ENCODE measurements around the gene SLC37A1.

SLC37A1 gene

GRCh38 chr21:42624095-42624790 lies 110.6 kb downstream of the SLC37A1 start:
- no peaks in the 10 kb centered on the region for H3K9me3 ChIP-seq (ENCODE audit: insufficient read depth, low read length, severe bottlenecking)
- ATAC-seq (ENCODE audit: insufficient read depth, low read depth) (no peak), DNase-seq (no peak)
- H3K79me2 ChIP-seq (ENCODE audit: insufficient read depth, low read length): no peaks in the 10 kb centered on the region
- H3K4me3 ChIP-seq (ENCODE audit: low read depth in 1 of 2, low read length in 2 of 2): no peak overlapping the region
- H2AFZ ChIP-seq (ENCODE audit: low read depth, low read length): no peak overlapping the region
- no peaks in the 10 kb centered on the region for H3K36me3 ChIP-seq (ENCODE audit: insufficient read depth, low read length)
- peaks cover 3% of the 10 kb centered on the region for H3K27me3 ChIP-seq (ENCODE audit: insufficient read depth, low read length, poor library complexity)
- no peak overlapping the region for H3K9ac ChIP-seq (ENCODE audit: low read depth, low read length)
- TF ChIP-seq EZH2 (IDR thresholded peaks at IDR 0.05; ENCODE audit: borderline replicate concordance, low read depth, low read length, severe bottlenecking) (no peak), CTCF (IDR thresholded peaks at IDR 0.05; ENCODE audit: borderline replicate concordance, extremely low read depth, low read length, poor library complexity, severe bottlenecking) (no peak)
- H3K4me1 ChIP-seq (ENCODE audit: insufficient read depth, low read length): no peaks in the 10 kb centered on the region
- H4K20me1 ChIP-seq (ENCODE audit: insufficient read depth, low read length): no peaks in the 10 kb centered on the region
- H3K27ac ChIP-seq (ENCODE audit: low read length): no peak overlapping the region
- H3K4me2 ChIP-seq (ENCODE audit: insufficient read depth, low read length): no peak overlapping the region

GRCh38 chr21:42624936-42625335 lies 111.3 kb downstream of the SLC37A1 start:
- H3K4me3 ChIP-seq (ENCODE audit: low read depth in 1 of 2, low read length in 2 of 2): no peak overlapping the region

GRCh38 chr21:42626171-42626570 lies 112.5 kb downstream of the SLC37A1 start:
- Histone ChIP-seq H3K79me2 (ENCODE audit: insufficient read depth, low read length) (no peaks in the 10 kb centered on the region), H2AFZ (ENCODE audit: low read depth, low read length) (no peak overlapping the region), H3K4me1 (ENCODE audit: insufficient read depth, low read length) (no peaks in the 10 kb centered on the region), H4K20me1 (ENCODE audit: insufficient read depth, low read length) (no peaks in the 10 kb centered on the region), H3K9me3 (ENCODE audit: insufficient read depth, low read length, severe bottlenecking) (no peaks in the 10 kb centered on the region), H3K36me3 (ENCODE audit: insufficient read depth, low read length) (no peaks in the 10 kb centered on the region), H3K27ac (ENCODE audit: low read length) (no peak overlapping the region), H3K4me2 (ENCODE audit: insufficient read depth, low read length) (no peak overlapping the region), H3K4me3 (ENCODE audit: low read depth in 1 of 2, low read length in 2 of 2) (no peak overlapping the region), H3K9ac (ENCODE audit: low read depth, low read length) (no peak overlapping the region), H3K27me3 (ENCODE audit: insufficient read depth, low read length, poor library complexity) (peaks cover 3% of the 10 kb centered on the region)
- TF ChIP-seq EZH2 (IDR thresholded peaks at IDR 0.05; ENCODE audit: borderline replicate concordance, low read depth, low read length, severe bottlenecking) (no peak), CTCF (IDR thresholded peaks at IDR 0.05; ENCODE audit: borderline replicate concordance, extremely low read depth, low read length, poor library complexity, severe bottlenecking) (no peak)
- no peak for DNase-seq
- no peak for ATAC-seq (ENCODE audit: insufficient read depth, low read depth)

More at GRCh38 chr21:42624936-42625335, 111.3 kb downstream of the SLC37A1 start:
- DNase-seq: no peak
- Histone ChIP-seq H3K27ac (ENCODE audit: low read length) (no peak overlapping the region), H3K36me3 (ENCODE audit: insufficient read depth, low read length) (no peaks in the 10 kb centered on the region), H3K9me3 (ENCODE audit: insufficient read depth, low read length, severe bottlenecking) (no peaks in the 10 kb centered on the region), H3K79me2 (ENCODE audit: insufficient read depth, low read length) (no peaks in the 10 kb centered on the region), H3K27me3 (ENCODE audit: insufficient read depth, low read length, poor library complexity) (peaks cover 3% of the 10 kb centered on the region), H2AFZ (ENCODE audit: low read depth, low read length) (no peak overlapping the region), H4K20me1 (ENCODE audit: insufficient read depth, low read length) (no peaks in the 10 kb centered on the region), H3K4me1 (ENCODE audit: insufficient read depth, low read length) (no peaks in the 10 kb centered on the region), H3K9ac (ENCODE audit: low read depth, low read length) (no peak overlapping the region), H3K4me2 (ENCODE audit: insufficient read depth, low read length) (no peak overlapping the region)
- no peak for ATAC-seq (ENCODE audit: insufficient read depth, low read depth)
- TF ChIP-seq CTCF (IDR thresholded peaks at IDR 0.05; ENCODE audit: borderline replicate concordance, extremely low read depth, low read length, poor library complexity, severe bottlenecking) (no peak), EZH2 (IDR thresholded peaks at IDR 0.05; ENCODE audit: borderline replicate concordance, low read depth, low read length, severe bottlenecking) (no peak)
